Stomach (tissue), 4 donors: ENCODE data around the gene CTAGE1.

Experiments used
- EP300 ChIP-seq: sonication (generic); formaldehyde crosslinking; IDR thresholded peaks from one replicate; pipeline ENCODE4 v1.6.1; 2017; ENCODE audit warnings: antibody characterized with exemption
- POLR2A ChIP-seq, 4 donors: fragments of 450-650 bp; IDR thresholded peaks; one replicate each; pipeline ENCODE4 v1.6.1; 2016; ENCODE audit warnings: antibody characterized with exemption in 4 of 4, control low read depth in 2 of 4, mild to moderate bottlenecking in 1 of 4, moderate library complexity in 1 of 4
- POLR2AphosphoS5 ChIP-seq, 3 donors: sonication (generic); formaldehyde crosslinking; IDR thresholded peaks; one replicate each; pipeline ENCODE4 v1.6.1; 2016; ENCODE audit warnings: antibody characterized with exemption in 3 of 3
- TF ChIP-seq, protein P1 (sequence below), 7 experiments: fragments of 450-650 bp in 4 of 7; fragments of 200-600 bp in 3 of 7; sonication (generic) in 3 of 7; IDR thresholded peaks; one replicate each; pipeline ENCODE4 v1.5.1; 2016 to 2019; ENCODE audit warnings: antibody characterized with exemption in 7 of 7, control low read depth in 2 of 7, mild to moderate bottlenecking in 1 of 7

DNA sequence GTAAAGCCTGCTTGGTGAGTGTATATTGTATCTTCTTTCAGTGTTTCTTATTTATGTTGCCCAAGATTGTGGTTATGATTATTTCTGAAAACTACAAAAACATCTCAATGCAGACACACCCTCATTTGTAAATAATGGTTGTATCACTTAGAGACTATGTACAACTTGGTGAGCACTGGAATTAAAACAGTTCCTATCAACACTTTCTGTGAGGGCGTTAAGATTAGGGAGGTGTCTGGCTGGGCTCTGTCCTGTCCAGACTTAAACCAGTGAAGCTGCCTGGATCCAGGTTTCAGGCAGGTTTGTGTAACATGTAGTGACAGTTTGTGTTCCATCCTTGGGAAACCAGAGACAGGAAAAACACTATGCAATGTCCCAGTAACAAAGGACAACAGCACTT, 49.7 kb downstream of the CTAGE1 start:
- TF ChIP-seq, protein P1, sequence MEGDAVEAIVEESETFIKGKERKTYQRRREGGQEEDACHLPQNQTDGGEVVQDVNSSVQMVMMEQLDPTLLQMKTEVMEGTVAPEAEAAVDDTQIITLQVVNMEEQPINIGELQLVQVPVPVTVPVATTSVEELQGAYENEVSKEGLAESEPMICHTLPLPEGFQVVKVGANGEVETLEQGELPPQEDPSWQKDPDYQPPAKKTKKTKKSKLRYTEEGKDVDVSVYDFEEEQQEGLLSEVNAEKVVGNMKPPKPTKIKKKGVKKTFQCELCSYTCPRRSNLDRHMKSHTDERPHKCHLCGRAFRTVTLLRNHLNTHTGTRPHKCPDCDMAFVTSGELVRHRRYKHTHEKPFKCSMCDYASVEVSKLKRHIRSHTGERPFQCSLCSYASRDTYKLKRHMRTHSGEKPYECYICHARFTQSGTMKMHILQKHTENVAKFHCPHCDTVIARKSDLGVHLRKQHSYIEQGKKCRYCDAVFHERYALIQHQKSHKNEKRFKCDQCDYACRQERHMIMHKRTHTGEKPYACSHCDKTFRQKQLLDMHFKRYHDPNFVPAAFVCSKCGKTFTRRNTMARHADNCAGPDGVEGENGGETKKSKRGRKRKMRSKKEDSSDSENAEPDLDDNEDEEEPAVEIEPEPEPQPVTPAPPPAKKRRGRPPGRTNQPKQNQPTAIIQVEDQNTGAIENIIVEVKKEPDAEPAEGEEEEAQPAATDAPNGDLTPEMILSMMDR (IDR thresholded peaks at IDR 0.05) = no peak
- TF ChIP-seq POLR2AphosphoS5 (IDR thresholded peaks at IDR 0.05) (no peak), POLR2A (IDR thresholded peaks at IDR 0.05) (no peak), EP300 (no peak)
